GM23338 (cell line): Measurements from ENCODE around the gene NOA1. TPM values are rescaled to one million over a fixed set of nuclear protein-coding genes. Genes with fewer than 3 reads are reported as not detected.

Experiments used
- ATAC-seq: fragments of 200-7000 bp; cut with Tn5 transposase; 3 replicates; pipeline ENCODE4 v1.9.1; 2020
- DNase-seq: peaks from one replicate; pipeline ENCODE4 v3.0.0-alpha.2; 2015; ENCODE audit warnings: low spot score
- H2AFZ ChIP-seq: fragments of 200-600 bp; sonication (generic); 2 replicates; pipeline ENCODE4 v1.8.0; 2016; ENCODE audit warnings: antibody characterized with exemption, mild to moderate bottlenecking, moderate library complexity
- H3F3A ChIP-seq: fragments of 200-600 bp; sonication (generic); replicated peaks from 2 replicates; pipeline ENCODE4 v1.8.0; 2017; ENCODE audit warnings: antibody characterized with exemption, mixed run types, low read depth
- H3K27ac ChIP-seq: fragments of 200-600 bp; sonication (generic); 2 replicates; pipeline ENCODE4 v1.6.1; 2016; ENCODE audit warnings: low read depth
- H3K27me3 ChIP-seq: fragments of 200-600 bp; sonication (generic); 2 replicates; pipeline ENCODE4 v1.8.0; 2016; ENCODE audit warnings: mild to moderate bottlenecking, mixed run types, moderate library complexity; ENCODE audit not compliant: insufficient read depth
- H3K36me3 ChIP-seq: fragments of 200-600 bp; sonication (generic); 2 replicates; pipeline ENCODE4 v1.8.0; 2016; ENCODE audit warnings: mild to moderate bottlenecking; ENCODE audit not compliant: insufficient read depth
- H3K4me1 ChIP-seq: fragments of 200-600 bp; sonication (generic); 2 replicates; pipeline ENCODE4 v1.8.0; 2016; ENCODE audit warnings: mild to moderate bottlenecking, moderate library complexity; ENCODE audit not compliant: insufficient read depth
- H3K4me2 ChIP-seq: fragments of 200-600 bp; sonication (generic); 2 replicates; pipeline ENCODE4 v1.7.1; 2017; ENCODE audit warnings: mixed run types
- H3K4me3 ChIP-seq: fragments of 200-600 bp; sonication (generic); 2 replicates; pipeline ENCODE4 v1.6.1; 2016; ENCODE audit warnings: mixed run types
- H3K79me2 ChIP-seq: fragments of 200-600 bp; sonication (generic); replicated peaks from 2 replicates; pipeline ENCODE4 v1.8.0; 2017; ENCODE audit warnings: mild to moderate bottlenecking; ENCODE audit not compliant: insufficient read depth
- H3K9me2 ChIP-seq: fragments of 200-600 bp; sonication (generic); 2 replicates; pipeline ENCODE4 v1.8.0; 2017; ENCODE audit not compliant: insufficient read depth
- H4K20me1 ChIP-seq: fragments of 200-600 bp; sonication (generic); replicated peaks from 2 replicates; pipeline ENCODE4 v1.8.0; 2017; ENCODE audit warnings: mild to moderate bottlenecking; ENCODE audit not compliant: insufficient read depth
- H3K27ac Mint-ChIP-seq: 2 replicates; pipeline ENCODE4 v1.8.0; 2020; ENCODE audit warnings: inconsistent platforms, mild to moderate bottlenecking, moderate library complexity, mixed read lengths
- H3K27me3 Mint-ChIP-seq: 3 replicates; pipeline ENCODE4 v1.8.0; 2022; ENCODE audit warnings: low read depth, mild to moderate bottlenecking, moderate library complexity, mixed read lengths, inconsistent platforms; ENCODE audit not compliant: insufficient read depth, poor library complexity
- H3K36me3 Mint-ChIP-seq: 3 replicates; pipeline ENCODE4 v1.8.0; 2021; ENCODE audit warnings: low read depth, mild to moderate bottlenecking, inconsistent platforms, moderate library complexity, mixed read lengths
- H3K4me1 Mint-ChIP-seq: 3 replicates; pipeline ENCODE4 v1.8.0; 2020; ENCODE audit warnings: mild to moderate bottlenecking, inconsistent platforms, mixed read lengths
- H3K4me3 Mint-ChIP-seq: 3 replicates; pipeline ENCODE4 v1.8.0; 2021; ENCODE audit warnings: moderate library complexity, mild to moderate bottlenecking, inconsistent platforms, mixed read lengths
- H3K9me3 Mint-ChIP-seq: 3 replicates; pipeline ENCODE4 v1.8.0; 2020; ENCODE audit warnings: moderate library complexity, mild to moderate bottlenecking, inconsistent platforms, mixed read lengths
- CREB1 ChIP-seq: fragments of 250-450 bp; sonication (Bioruptor Pico); IDR thresholded peaks from 2 replicates; pipeline ENCODE4 v1.5.0; 2020; ENCODE audit warnings: low read depth, mild to moderate bottlenecking, moderate library complexity
- ETS1 ChIP-seq: IDR thresholded peaks from 2 replicates; pipeline ENCODE4 v1.6.1; 2016; ENCODE audit warnings: antibody characterized with exemption
- EZH2 ChIP-seq: fragments of 200-600 bp; sonication (generic); IDR thresholded peaks from one replicate; pipeline ENCODE4 v1.8.0; 2017; ENCODE audit warnings: antibody characterized with exemption, mild to moderate bottlenecking, low read depth; ENCODE audit not compliant: unreplicated experiment
- JUNB ChIP-seq: IDR thresholded peaks from one replicate; pipeline ENCODE4 v1.6.1; 2016; ENCODE audit warnings: antibody characterized with exemption; ENCODE audit not compliant: unreplicated experiment
- NANOG ChIP-seq: IDR thresholded peaks from 2 replicates; pipeline ENCODE4 v1.6.1; 2016; ENCODE audit warnings: antibody characterized with exemption, borderline replicate concordance
- POLR2AphosphoS5 ChIP-seq: IDR thresholded peaks from 2 replicates; pipeline ENCODE4 v1.6.1; 2016; ENCODE audit warnings: antibody characterized with exemption, low read depth
- STAT1 ChIP-seq: IDR thresholded peaks from one replicate; pipeline ENCODE4 v1.6.1; 2016; ENCODE audit warnings: antibody characterized with exemption; ENCODE audit not compliant: unreplicated experiment
- ZNF114 ChIP-seq: fragments of 250-450 bp; sonication (Bioruptor Pico); IDR thresholded peaks from 2 replicates; pipeline ENCODE4 v1.5.0; 2020; ENCODE audit warnings: mild to moderate bottlenecking, moderate library complexity
- ZNF331 ChIP-seq: fragments of 250-450 bp; sonication (Bioruptor Pico); IDR thresholded peaks from 2 replicates; pipeline ENCODE4 v1.5.0; 2020; ENCODE audit warnings: low read depth, mild to moderate bottlenecking, moderate library complexity
- ZNF462 ChIP-seq: fragments of 250-450 bp; sonication (Bioruptor Pico); IDR thresholded peaks from 2 replicates; pipeline ENCODE4 v1.5.0; 2020; ENCODE audit warnings: mild to moderate bottlenecking, moderate library complexity
- polyA plus RNA-seq: library from polyadenylated mRNA; unstranded; fragments of >200 nt; fragmentation: Nextera tagmentation; extraction: Ambion mirVana; gene quantifications from 2 replicates; pipeline ENCODE4 v1.2.1, GENCODE V29; 2016
- total RNA-seq: library from RNA; depleted of rRNA; stranded (reverse); fragments of >200 nt; shearing (Covaris generic); gene quantifications from 2 replicates; pipeline ENCODE4 v1.2.3, GENCODE V29; 2014
- TF ChIP-seq, protein P1 (sequence below), 2 experiments: fragments of 200-600 bp in 1 of 2; sonication (generic) in 1 of 2; conservative IDR thresholded peaks; 2 replicates each; pipeline versions ENCODE4 v1.5.1 to v1.6.1; 2016 to 2017; ENCODE audit warnings: antibody characterized with exemption in 2 of 2, low read depth in 2 of 2, mild to moderate bottlenecking in 2 of 2, moderate library complexity in 1 of 2

The NOA1 gene
- total and polyA plus RNA-seq, 2 experiments from 2014 or later: 15.1 to 50.2 TPM

DNA sequence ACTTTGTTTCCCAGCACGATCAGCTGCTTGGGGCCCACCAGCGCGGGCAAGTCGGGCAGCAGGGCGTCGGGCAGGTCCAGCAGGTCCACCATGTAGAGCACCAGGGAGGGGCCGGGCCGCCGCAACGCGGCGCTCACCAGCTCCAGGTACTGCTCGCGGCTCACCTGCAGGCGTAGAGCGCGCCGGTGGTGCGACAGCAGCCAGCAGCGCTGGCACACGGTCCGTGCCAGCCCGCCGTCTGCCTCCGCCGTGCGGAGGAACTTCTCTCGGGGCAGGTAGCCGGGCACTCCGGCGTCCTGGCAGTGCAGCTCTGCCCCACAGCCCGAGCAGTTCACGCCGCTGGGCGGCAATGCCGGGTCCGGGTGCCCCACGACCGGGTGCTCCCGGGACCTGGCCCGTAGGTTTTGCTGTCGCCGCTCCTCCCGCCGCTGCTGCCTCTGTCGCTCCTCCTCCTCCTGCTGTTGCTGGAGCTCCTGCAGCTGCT lies 527 bp downstream of the NOA1 start:
- H3K27ac ChIP-seq: no peak overlapping the region
- peaks cover 34% of the 10 kb centered on the region for H3K36me3 Mint-ChIP-seq
- H3K79me2 ChIP-seq: peaks cover 64% of the 10 kb centered on the region

GRCh38 chr4:56976283-56976836 lies 1.0 kb downstream of the NOA1 start:
- Histone ChIP-seq H3K27ac (no peak overlapping the region), H3K79me2 (peaks cover 59% of the 10 kb centered on the region), H3F3A (no peaks in the 10 kb centered on the region), H3K27me3 (no peaks in the 10 kb centered on the region), H3K4me2 (peak overlapping the region; percentile 90), H3K4me3 (peak overlapping the region; percentile 95), H3K9me2 (no peaks in the 10 kb centered on the region), H3K36me3 (peaks cover 26% of the 10 kb centered on the region), H3K4me1 (0 out of 2 replicates have a peak, but pooled peaks cover 3% of the 10 kb centered on the region), H4K20me1 (peaks cover 43% of the 10 kb centered on the region), H2AFZ (no peak overlapping the region)
- peak overlapping the region; percentile 100 for H3K4me3 Mint-ChIP-seq
- ATAC-seq (peak; percentile 6), DNase-seq (peak; percentile 26)
- peaks cover 12% of the 10 kb centered on the region for H3K27me3 Mint-ChIP-seq
- H3K4me1 Mint-ChIP-seq: peaks cover 9% of the 10 kb centered on the region; the same call in 2 of the 3 replicates
- no peak for TF ChIP-seq ETS1
- TF ChIP-seq ZNF114 (CRISPR knock-in tag): no peak
- TF ChIP-seq ZNF462 (CRISPR knock-in tag): no peak
- no peak for TF ChIP-seq CREB1 (CRISPR knock-in tag)
- no peak for TF ChIP-seq NANOG
- TF ChIP-seq STAT1: no peak
- no peak for TF ChIP-seq JUNB
- no peak for TF ChIP-seq EZH2
- no peak for TF ChIP-seq ZNF331 (CRISPR knock-in tag)
- H3K36me3 Mint-ChIP-seq: peaks cover 34% of the 10 kb centered on the region
- no peak overlapping the region for H3K27ac Mint-ChIP-seq
- H3K9me3 Mint-ChIP-seq: no peaks in the 10 kb centered on the region

More for the DNA sequence above, 527 bp downstream of the NOA1 start:
- H3K4me3 ChIP-seq: peak overlapping the region; percentile 95
- DNase-seq (peak; percentile 77), ATAC-seq (peak; percentile 79)
- peaks cover 9% of the 10 kb centered on the region for H3K4me1 Mint-ChIP-seq
- H3K4me2 ChIP-seq: peak overlapping the region; percentile 90
- no peaks in the 10 kb centered on the region for H3F3A ChIP-seq
- peak overlapping the region; percentile 97 for H3K27ac Mint-ChIP-seq
- peaks cover 44% of the 10 kb centered on the region for H4K20me1 ChIP-seq
- H3K9me3 Mint-ChIP-seq: no peaks in the 10 kb centered on the region
- peak overlapping the region; percentile 91 for H2AFZ ChIP-seq
- H3K9me2 ChIP-seq: no peaks in the 10 kb centered on the region
- H3K36me3 ChIP-seq: peaks cover 27% of the 10 kb centered on the region
- peak overlapping the region; percentile 100 for H3K4me3 Mint-ChIP-seq
- no peaks in the 10 kb centered on the region for H3K27me3 ChIP-seq
- TF ChIP-seq NANOG (no peak), POLR2AphosphoS5 (no peak)
- TF ChIP-seq, protein P1, sequence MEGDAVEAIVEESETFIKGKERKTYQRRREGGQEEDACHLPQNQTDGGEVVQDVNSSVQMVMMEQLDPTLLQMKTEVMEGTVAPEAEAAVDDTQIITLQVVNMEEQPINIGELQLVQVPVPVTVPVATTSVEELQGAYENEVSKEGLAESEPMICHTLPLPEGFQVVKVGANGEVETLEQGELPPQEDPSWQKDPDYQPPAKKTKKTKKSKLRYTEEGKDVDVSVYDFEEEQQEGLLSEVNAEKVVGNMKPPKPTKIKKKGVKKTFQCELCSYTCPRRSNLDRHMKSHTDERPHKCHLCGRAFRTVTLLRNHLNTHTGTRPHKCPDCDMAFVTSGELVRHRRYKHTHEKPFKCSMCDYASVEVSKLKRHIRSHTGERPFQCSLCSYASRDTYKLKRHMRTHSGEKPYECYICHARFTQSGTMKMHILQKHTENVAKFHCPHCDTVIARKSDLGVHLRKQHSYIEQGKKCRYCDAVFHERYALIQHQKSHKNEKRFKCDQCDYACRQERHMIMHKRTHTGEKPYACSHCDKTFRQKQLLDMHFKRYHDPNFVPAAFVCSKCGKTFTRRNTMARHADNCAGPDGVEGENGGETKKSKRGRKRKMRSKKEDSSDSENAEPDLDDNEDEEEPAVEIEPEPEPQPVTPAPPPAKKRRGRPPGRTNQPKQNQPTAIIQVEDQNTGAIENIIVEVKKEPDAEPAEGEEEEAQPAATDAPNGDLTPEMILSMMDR (conservative IDR thresholded peaks at IDR 0.05; ENCODE audit: low read depth in 2 of 2): 0 out of 4 replicates have a peak, but pooled peaks of 1 of the 2 experiments have one; percentile 5
- H3K4me1 ChIP-seq: 0 out of 2 replicates have a peak, but pooled peaks cover 3% of the 10 kb centered on the region
- peaks cover 12% of the 10 kb centered on the region for H3K27me3 Mint-ChIP-seq
